Hematopoietic multipotent progenitor cell treated with erythropoietin and hydrocortisone succinate and interleukin-3 and kit ligand, for 15 days (in vitro differentiated cells): ENCODE measurements around the gene MAFF.
"Not testable (repeated sequence)": the region's sequence is repeated elsewhere in the genome, so short reads cannot be mapped to it uniquely, and the experiment has no call there.

Experiments
- DNase-seq: peaks from one replicate; pipeline ENCODE4 v3.0.0-alpha.2; 2015; ENCODE audit warnings: low spot score

Gene MAFF

GRCh38 chr22:38201711-38202436 lies at the start of gene MAFF:
Gene MAFF (plus strand): TSS chr22:38201994. CDS start chr22:38213854, 11,860 bp downstream.
- DNase-seq: peak; percentile 95

- peak; percentile 16 for DNase-seq
Observed at GRCh38 chr22:38153821-38154562, 47.8 kb upstream of the MAFF start.

- not testable (repeated sequence) for DNase-seq
Observed at GRCh38 chr22:38154563-38154915, 47.3 kb upstream of the MAFF start.

- no peak for DNase-seq
Observed at GRCh38 chr22:38155703-38156102, 46.1 kb upstream of the MAFF start.

- DNase-seq: no peak
Observed at GRCh38 chr22:38162881-38163843, 38.6 kb upstream of the MAFF start.

- DNase-seq: no peak
Observed at GRCh38 chr22:38163844-38164550, 37.8 kb upstream of the MAFF start.

- no peak for DNase-seq
Observed at GRCh38 chr22:38164551-38164918, 37.3 kb upstream of the MAFF start.

- DNase-seq: no peak
Observed at GRCh38 chr22:38165922-38166593, 35.7 kb upstream of the MAFF start.

- no peak for DNase-seq
Observed at GRCh38 chr22:38167988-38168407, 33.8 kb upstream of the MAFF start.

GRCh38 chr22:38169116-38169515 lies 32.7 kb upstream of the MAFF start:
- DNase-seq: no peak

GRCh38 chr22:38170469-38170868 lies 31.3 kb upstream of the MAFF start:
- no peak for DNase-seq

- peak; percentile 81 for DNase-seq
Observed at GRCh38 chr22:38171927-38172831, 29.6 kb upstream of the MAFF start.

- peak; percentile 26 for DNase-seq
Observed at GRCh38 chr22:38172832-38173640, 28.8 kb upstream of the MAFF start.

GRCh38 chr22:38173641-38173906 lies 28.2 kb upstream of the MAFF start:
- no peak for DNase-seq

GRCh38 chr22:38174626-38175025 lies 27.2 kb upstream of the MAFF start:
- DNase-seq: no peak

GRCh38 chr22:38175206-38176118 lies 26.3 kb upstream of the MAFF start:
- DNase-seq: no peak

- DNase-seq: no peak
Observed at GRCh38 chr22:38176170-38176741, 25.5 kb upstream of the MAFF start.

GRCh38 chr22:38177044-38177443 lies 24.8 kb upstream of the MAFF start:
- no peak for DNase-seq
